HCT116 (cell line): ENCODE results near the gene RAB31. TPM values are rescaled to one million over a fixed set of nuclear protein-coding genes. Genes with fewer than 3 reads are reported as not detected.

Experiments
- ATAC-seq: fragments of 200-7000 bp; cut with Tn5 transposase; 2 replicates; pipeline ENCODE4 v1.9.1; 2020; ENCODE audit warnings: mild to moderate bottlenecking, moderate library complexity
- BruUV-seq: library from RNA; stranded (reverse); fragments of 400-500 nt; replicated peaks from 2 replicates; lab custom pipeline; 2021; lab: Mats Ljungman, UMichigan
- CTCF ChIA-PET: fragments of 300-600 bp; sonication (Branson Sonifier 250); formaldehyde crosslinking; loops from one replicate; lab custom pipeline; 2021; ENCODE audit warnings: antibody characterized with exemption; lab: Charles Lee
- POLR2A ChIA-PET: fragments of 300-600, 350-600 bp; sonication (Branson Sonifier 250); formaldehyde crosslinking; loops from one replicate; lab custom pipeline; 2021; ENCODE audit warnings: antibody characterized with exemption; lab: Charles Lee
- RAD21 ChIA-PET, 2 experiments: fragments of 300-600 bp; sonication (Branson Sonifier 250); formaldehyde crosslinking; loops; one replicate each; lab custom pipeline; 2023; ENCODE audit warnings: low total read pairs in 2 of 2; ENCODE audit not compliant: uncharacterized antibody in 2 of 2, unreplicated experiment in 2 of 2, low non-redundant PET in 1 of 2; lab: Charles Lee
- DNase-seq: peaks from one replicate; pipeline ENCODE4 v3.0.0-alpha.2; 2010; ENCODE audit warnings: low read depth, low spot score
- H2AFZ ChIP-seq: fragments of 200-600 bp; shearing (Covaris generic), sonication (generic); 2 replicates; pipeline ENCODE4 v1.6.1; 2017; ENCODE audit warnings: low read depth, mixed run types, mixed read lengths, antibody characterized with exemption, low read length; ENCODE audit not compliant: poor library complexity, severe bottlenecking
- H3K27ac ChIP-seq: 2 replicates; pipeline ENCODE4 v1.5.1; 2012; ENCODE audit warnings: low read depth, low read length
- H3K27me3 ChIP-seq: fragments of 200-600 bp; sonication (generic); 2 replicates; pipeline ENCODE4 v1.6.1; 2016; ENCODE audit warnings: mixed run types, low read length, mixed read lengths; ENCODE audit not compliant: insufficient read depth
- H3K36me3 ChIP-seq, 2 experiments: fragments of 200-500 bp in 1 of 2; fragments of 200-600 bp in 1 of 2; sonication (Bioruptor generic) in 1 of 2; sonication (generic) in 1 of 2; 2 replicates each; pipeline versions ENCODE4 v1.5.1 to v1.6.1; 2014 to 2016; ENCODE audit warnings: low read length in 2 of 2, inconsistent platforms in 1 of 2, mixed read lengths in 1 of 2, mixed run types in 1 of 2; ENCODE audit not compliant: insufficient read depth in 2 of 2, control insufficient read depth in 1 of 2
- H3K4me1 ChIP-seq, 2 experiments: fragments of 200-600 bp in 1 of 2; sonication (generic) in 1 of 2; 2 replicates each; pipeline versions ENCODE4 v1.5.1 to v1.6.1; 2012 to 2017; ENCODE audit warnings: low read length in 2 of 2, inconsistent platforms in 1 of 2, mild to moderate bottlenecking in 1 of 2, mixed read lengths in 1 of 2, mixed run types in 1 of 2, moderate library complexity in 1 of 2; ENCODE audit not compliant: insufficient read depth in 2 of 2, control insufficient read depth in 1 of 2
- H3K4me2 ChIP-seq: fragments of 200-600 bp; sonication (generic); 2 replicates; pipeline ENCODE4 v1.6.1; 2017; ENCODE audit warnings: mixed run types, low read length, mixed read lengths
- H3K4me3 ChIP-seq, 2 experiments: fragments of 200-600 bp in 1 of 2; sonication (generic) in 1 of 2; replicated peaks in 1 of 2; 2 replicates each; pipeline ENCODE4 v1.5.1; 2011 to 2016; ENCODE audit warnings: low read length in 2 of 2, control low read depth in 1 of 2, low read depth in 1 of 2, mild to moderate bottlenecking in 1 of 2, mixed read lengths in 1 of 2, mixed run types in 1 of 2
- H3K79me2 ChIP-seq: fragments of 200-600 bp; sonication (generic); 2 replicates; pipeline ENCODE4 v1.6.1; 2017; ENCODE audit warnings: mild to moderate bottlenecking, mixed run types, low read length, moderate library complexity, mixed read lengths; ENCODE audit not compliant: insufficient read depth
- H3K9ac ChIP-seq: fragments of 200-600 bp; sonication (generic); 2 replicates; pipeline ENCODE4 v1.6.1; 2016; ENCODE audit warnings: low read length, mixed read lengths
- H3K9me2 ChIP-seq: fragments of 200-600 bp; sonication (generic), shearing (Covaris generic); 2 replicates; pipeline ENCODE4 v1.6.1; 2017; ENCODE audit warnings: mixed run types, mild to moderate bottlenecking, moderate library complexity; ENCODE audit not compliant: insufficient read depth
- H3K9me3 ChIP-seq, 2 experiments: fragments of 200-500 bp in 1 of 2; fragments of 200-600 bp in 1 of 2; sonication (Bioruptor generic) in 1 of 2; sonication (generic) in 1 of 2; 2 replicates each; pipeline ENCODE4 v1.6.1; 2014 to 2017; ENCODE audit warnings: low read length in 2 of 2, mixed read lengths in 2 of 2, inconsistent platforms in 1 of 2, low read depth in 1 of 2, mild to moderate bottlenecking in 1 of 2, mixed run types in 1 of 2, moderate library complexity in 1 of 2; ENCODE audit not compliant: control insufficient read depth in 1 of 2, insufficient read depth in 1 of 2
- H4K20me1 ChIP-seq: fragments of 200-600 bp; sonication (generic), shearing (Covaris generic); 2 replicates; pipeline ENCODE4 v1.6.1; 2017; ENCODE audit warnings: mixed run types, mild to moderate bottlenecking, moderate library complexity; ENCODE audit not compliant: insufficient read depth
- ATF3 ChIP-seq: IDR thresholded peaks from 2 replicates; pipeline ENCODE4 v1.6.1; 2012
- CBX3 ChIP-seq: IDR thresholded peaks from 2 replicates; pipeline ENCODE4 v1.6.1; 2012; ENCODE audit warnings: low read depth
- CTCF ChIP-seq, 3 experiments: fragments of 200-600 bp in 1 of 3; sonication (generic) in 1 of 3; IDR thresholded peaks in 2 of 3; conservative IDR thresholded peaks in 1 of 3; 2 replicates each; pipeline ENCODE4 v1.5.1; 2012 to 2017; ENCODE audit warnings: low read depth in 2 of 3, low read length in 2 of 3, antibody characterized with exemption in 1 of 3, borderline replicate concordance in 1 of 3, control low read depth in 1 of 3, mild to moderate bottlenecking in 1 of 3, mixed read lengths in 1 of 3, mixed run types in 1 of 3, moderate library complexity in 1 of 3; ENCODE audit not compliant: insufficient read depth in 1 of 3
- ELF1 ChIP-seq: IDR thresholded peaks from 2 replicates; pipeline ENCODE4 v1.6.1; 2012; ENCODE audit warnings: low read depth, borderline replicate concordance
- EZH2 ChIP-seq: fragments of 200-600 bp; sonication (generic); IDR thresholded peaks from 2 replicates; pipeline ENCODE4 v1.6.1; 2017; ENCODE audit warnings: antibody characterized with exemption, mixed run types
- FOSL1 ChIP-seq: IDR thresholded peaks from 2 replicates; pipeline ENCODE4 v1.6.1; 2012; ENCODE audit warnings: low read depth
- MAX ChIP-seq: IDR thresholded peaks from 2 replicates; pipeline ENCODE4 v1.6.1; 2012
- POLR2AphosphoS5 ChIP-seq: IDR thresholded peaks from 2 replicates; pipeline ENCODE4 v1.6.1; 2011; ENCODE audit warnings: mild to moderate bottlenecking, low read depth, low read length, moderate library complexity
- RAD21 ChIP-seq: IDR thresholded peaks from 2 replicates; pipeline ENCODE4 v1.6.1; 2012; ENCODE audit warnings: low read depth, mild to moderate bottlenecking
- REST ChIP-seq: IDR thresholded peaks from 2 replicates; pipeline ENCODE4 v1.6.1; 2012; ENCODE audit warnings: low read depth
- SP1 ChIP-seq: IDR thresholded peaks from 2 replicates; pipeline ENCODE4 v1.6.1; 2012; ENCODE audit warnings: low read depth
- YY1 ChIP-seq: IDR thresholded peaks from 2 replicates; pipeline ENCODE4 v1.6.1; 2011; ENCODE audit warnings: low read length, low read depth, moderate library complexity, mild to moderate bottlenecking; ENCODE audit not compliant: insufficient replicate concordance; ENCODE audit errors: extremely low read depth
- ZBTB33 ChIP-seq: IDR thresholded peaks from 2 replicates; pipeline ENCODE4 v1.6.1; 2011; ENCODE audit warnings: mild to moderate bottlenecking, low read length, moderate library complexity; ENCODE audit not compliant: insufficient replicate concordance; ENCODE audit errors: extremely low read depth
- ZFX ChIP-seq: fragments of 450-650 bp; IDR thresholded peaks from 2 replicates; pipeline ENCODE4 v1.6.1; 2017
- intact Hi-C: fragments of 100-400 bp; cut with micrococcal nuclease; formaldehyde crosslinking; loops from 2 replicates; pipeline ENCODE4 v1.10.0; 2022
- total RNA-seq: library from RNA; stranded (reverse); gene quantifications from one replicate; pipeline ENCODE4 v1.2.1, GENCODE V29; 2021; ENCODE audit not compliant: unreplicated experiment

RAB31 gene
- total RNA-seq, 1 experiment from 2014 or later, result 46.9 TPM

- no peak overlapping the region for H3K9ac ChIP-seq
- H3K4me2 ChIP-seq, result no peak overlapping the region
- H4K20me1 ChIP-seq, result no peaks in the 10 kb centered on the region
- BruUV-seq, result no TSS peak
- H3K36me3 ChIP-seq, result no peaks in the 10 kb centered on the region
- no peak for ATAC-seq
- H2AFZ ChIP-seq, result no peak overlapping the region
- H3K9me3 ChIP-seq, result no peaks in the 10 kb centered on the region
- no peak for TF ChIP-seq EZH2
- no peak for TF ChIP-seq RAD21
- no peak for TF ChIP-seq YY1
- TF ChIP-seq POLR2AphosphoS5, result no peak
- no peak for TF ChIP-seq FOSL1
- no peak for TF ChIP-seq ELF1
- no peak for TF ChIP-seq SP1
- TF ChIP-seq CBX3, result no peak
- TF ChIP-seq CTCF (IDR thresholded peaks at IDR 0.05 in 2 of 3, conservative IDR thresholded peaks at IDR 0.05 in 1 of 3; ENCODE audit: borderline replicate concordance in 1 of 3, insufficient read depth in 1 of 3, low read depth in 2 of 3, low read length in 2 of 3), result no peak
- TF ChIP-seq MAX, result no peak
- no peak for TF ChIP-seq ZBTB33
- no peak for TF ChIP-seq REST
- TF ChIP-seq ZFX, result no peak
- TF ChIP-seq ATF3, result no peak
- TF ChIP-seq, all 23 proteins: peak for 0
- ChIA-PET POLR2A (no interaction called here), CTCF (no interaction called here), RAD21 (no interaction called here)
- H3K27ac ChIP-seq, result no peak overlapping the region
- no peaks in the 10 kb centered on the region for H3K79me2 ChIP-seq
- H3K4me3 ChIP-seq, result no peak overlapping the region
- no peak for DNase-seq
- H3K27me3 ChIP-seq, result no peaks in the 10 kb centered on the region
- intact Hi-C loops, result no loop called here
- H3K9me2 ChIP-seq, result no peaks in the 10 kb centered on the region
- peaks cover 11 to 17% of the 10 kb centered on the region in 2 experiments for H3K4me1 ChIP-seq
These were observed 78.5 kb downstream of the RAB31 start for GRCh38 chr18:9786631-9787030.
